Adipocyte (in vitro differentiated cells): ENCODE measurements around the gene SMTN.

Source experiments
- DNase-seq: peaks from one replicate; pipeline ENCODE4 v3.0.0-alpha.2; 2015; ENCODE audit warnings: low read depth
- H3K27me3 ChIP-seq: replicated peaks from 2 replicates; pipeline ENCODE4 v1.7.0; 2013; ENCODE audit warnings: mild to moderate bottlenecking, low read length, moderate library complexity; ENCODE audit not compliant: control insufficient read depth, insufficient read depth
- H3K36me3 ChIP-seq: 2 replicates; pipeline ENCODE4 v1.7.0; 2013; ENCODE audit warnings: low read length, mild to moderate bottlenecking, moderate library complexity; ENCODE audit not compliant: control insufficient read depth, insufficient read depth, severe bottlenecking
- H3K4me1 ChIP-seq: 2 replicates; pipeline ENCODE4 v1.7.0; 2013; ENCODE audit warnings: mild to moderate bottlenecking, low read length, moderate library complexity; ENCODE audit not compliant: control insufficient read depth, insufficient read depth
- H3K4me3 ChIP-seq: 2 replicates; pipeline ENCODE4 v1.7.0; 2013; ENCODE audit warnings: mild to moderate bottlenecking, low read length, moderate library complexity
- H3K9ac ChIP-seq: 2 replicates; pipeline ENCODE4 v1.7.0; 2013; ENCODE audit warnings: mild to moderate bottlenecking, low read length, moderate library complexity
- H3K9me3 ChIP-seq: 2 replicates; pipeline ENCODE4 v1.7.0; 2013; ENCODE audit warnings: mild to moderate bottlenecking, low read length, moderate library complexity; ENCODE audit not compliant: control insufficient read depth

Gene SMTN

DNA sequence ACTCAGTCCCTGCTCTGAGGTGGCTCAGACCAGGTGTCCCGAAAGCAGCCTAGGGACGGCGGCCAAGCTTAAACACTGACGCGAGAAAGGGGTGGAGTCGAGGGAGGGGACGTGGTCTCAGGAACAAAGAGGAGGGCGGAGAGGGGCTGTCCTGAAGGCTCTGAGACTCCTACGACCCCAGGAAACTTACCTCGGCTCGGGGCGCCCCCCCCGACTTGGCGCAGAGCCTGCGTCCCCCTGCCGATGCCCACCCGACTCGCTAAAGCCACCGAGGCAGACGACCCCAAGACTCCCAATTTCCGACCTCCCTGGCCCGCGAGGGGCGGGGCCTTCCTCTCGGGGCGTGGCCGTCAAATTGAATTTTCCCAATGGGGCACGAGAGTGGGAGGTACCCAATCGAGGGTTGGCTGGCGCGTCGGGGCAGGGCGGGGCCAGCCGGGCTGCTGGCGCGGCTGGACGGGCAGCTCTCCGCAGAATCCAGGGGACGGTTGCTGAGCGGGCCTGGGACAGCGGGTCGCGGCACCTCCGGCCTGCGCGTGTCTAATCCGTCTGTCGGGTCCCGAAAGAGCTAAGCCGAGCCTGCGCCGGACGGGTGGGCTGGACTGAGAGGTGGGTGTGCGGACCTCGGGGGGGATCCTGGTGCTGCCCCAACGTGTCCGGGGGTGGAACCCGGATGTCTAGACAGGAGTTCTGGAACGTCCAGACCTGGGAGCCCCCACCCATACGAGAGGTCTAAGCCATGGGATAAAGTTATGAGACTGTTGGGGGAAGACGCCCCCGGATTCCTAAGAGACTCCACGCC, at the start of gene SMTN:
Gene SMTN (plus strand): TSS at position 471 of the 802 bp plus-strand sequence. CDS start 1,941 bp downstream, outside the sequence.
- Histone ChIP-seq H3K27me3 (no peaks in the 10 kb centered on the region), H3K9me3 (no peaks in the 10 kb centered on the region), H3K4me1 (peaks cover 36% of the 10 kb centered on the region), H3K9ac (peak within 1 kb of the TSS; percentile 93), H3K36me3 (no peaks in the 10 kb centered on the region), H3K4me3 (peak within 1 kb of the TSS; percentile 91)
- peak; percentile 98 for DNase-seq

DNA sequence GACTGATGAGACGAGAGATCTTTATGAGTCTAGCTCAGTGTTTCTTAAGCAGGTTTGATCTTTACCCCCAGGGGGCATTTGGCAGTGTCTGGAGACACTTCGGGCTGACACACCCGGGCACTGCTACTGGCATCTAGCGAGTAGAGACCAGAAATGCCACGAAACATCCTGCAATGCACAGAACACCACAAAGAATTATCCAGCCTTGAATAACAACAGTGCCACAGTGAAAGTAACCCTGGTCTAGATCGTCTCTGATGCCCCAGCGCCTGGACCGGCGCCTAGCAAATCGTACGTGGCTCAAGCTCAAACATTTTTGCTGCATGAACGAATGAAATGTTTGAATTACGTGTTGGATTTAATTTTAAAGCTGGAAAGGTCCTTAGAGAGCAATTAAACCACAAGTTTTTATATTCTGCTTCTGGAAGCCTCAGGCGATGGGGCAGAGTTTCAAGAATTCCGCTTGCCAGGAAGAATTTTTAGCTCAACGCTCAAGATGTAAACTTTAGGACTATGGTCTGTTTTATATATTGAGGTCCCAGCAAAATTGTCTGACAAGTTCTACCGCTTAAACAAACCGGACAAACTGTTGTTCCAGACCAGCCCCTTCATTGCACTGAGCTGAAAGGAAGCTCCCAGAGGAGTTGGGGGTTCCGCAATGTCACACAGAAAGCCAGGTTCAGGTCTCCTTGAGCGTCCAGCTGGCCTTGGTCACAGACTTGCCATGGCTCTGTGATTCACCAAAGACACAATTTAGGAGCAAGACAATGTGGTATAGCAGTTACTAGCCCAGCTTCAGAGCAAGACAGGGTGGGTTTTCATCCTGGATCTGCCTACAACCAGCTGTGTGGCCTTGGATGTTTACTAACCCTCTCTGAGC, 44.2 kb upstream of the SMTN start:
- peak; percentile 90 for DNase-seq
- H3K4me3 ChIP-seq, result peak overlapping the region; percentile 62
- H3K36me3 ChIP-seq, result no peaks in the 10 kb centered on the region
- H3K9me3 ChIP-seq, result no peaks in the 10 kb centered on the region
- peak overlapping the region; percentile 27 for H3K9ac ChIP-seq
- no peaks in the 10 kb centered on the region for H3K27me3 ChIP-seq
- peaks cover 30% of the 10 kb centered on the region for H3K4me1 ChIP-seq

DNA sequence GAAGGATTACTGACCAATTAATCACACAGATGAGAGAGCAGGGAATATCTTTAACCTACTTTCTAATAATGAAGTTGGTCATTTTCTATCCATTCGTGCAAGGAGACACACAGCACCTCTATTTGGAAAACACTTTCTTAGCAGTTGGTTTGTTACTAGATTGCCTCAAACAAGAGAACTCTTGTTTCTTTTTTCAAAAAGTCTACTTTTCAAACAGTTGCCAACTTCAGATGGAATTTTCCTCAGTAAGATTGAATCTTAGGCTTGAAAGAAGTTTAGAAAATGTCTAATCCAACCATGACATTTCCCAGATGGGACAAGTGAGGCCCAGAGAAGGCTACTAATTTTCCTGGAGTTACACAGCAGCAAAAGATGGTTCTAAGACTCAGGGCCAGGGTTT, 42.4 kb upstream of the SMTN start:
- Histone ChIP-seq H3K27me3 (no peaks in the 10 kb centered on the region), H3K4me3 (no peak overlapping the region), H3K9ac (peak overlapping the region; percentile 2), H3K36me3 (no peaks in the 10 kb centered on the region), H3K9me3 (no peaks in the 10 kb centered on the region), H3K4me1 (peaks cover 30% of the 10 kb centered on the region)
- DNase-seq, result no peak

DNA sequence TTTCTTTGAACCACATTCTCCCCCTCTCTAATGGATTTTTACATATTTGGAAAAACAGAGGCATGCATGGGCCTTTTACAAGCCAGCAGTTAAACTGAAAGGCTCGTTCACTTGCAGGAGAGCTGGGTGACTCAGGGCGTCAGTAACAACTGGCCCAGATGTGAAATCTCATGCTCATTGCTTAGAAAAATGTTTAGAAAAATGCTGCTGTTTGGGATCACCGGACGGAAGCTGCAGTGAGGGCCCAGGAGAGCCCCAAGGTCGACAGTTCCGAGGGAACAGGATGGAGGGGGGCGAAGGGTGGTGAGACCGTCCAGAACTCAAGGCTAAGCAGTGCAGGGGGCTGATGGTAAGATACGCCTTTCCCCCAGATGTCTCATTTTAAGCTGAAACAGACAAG, 41.7 kb upstream of the SMTN start:
- no peaks in the 10 kb centered on the region for H3K9me3 ChIP-seq
- peak; percentile 76 for DNase-seq
- H3K36me3 ChIP-seq, result no peaks in the 10 kb centered on the region
- H3K4me3 ChIP-seq, result no peak overlapping the region
- H3K4me1 ChIP-seq, result peaks cover 30% of the 10 kb centered on the region
- peak overlapping the region; percentile 38 for H3K9ac ChIP-seq
- H3K27me3 ChIP-seq, result no peaks in the 10 kb centered on the region

DNA sequence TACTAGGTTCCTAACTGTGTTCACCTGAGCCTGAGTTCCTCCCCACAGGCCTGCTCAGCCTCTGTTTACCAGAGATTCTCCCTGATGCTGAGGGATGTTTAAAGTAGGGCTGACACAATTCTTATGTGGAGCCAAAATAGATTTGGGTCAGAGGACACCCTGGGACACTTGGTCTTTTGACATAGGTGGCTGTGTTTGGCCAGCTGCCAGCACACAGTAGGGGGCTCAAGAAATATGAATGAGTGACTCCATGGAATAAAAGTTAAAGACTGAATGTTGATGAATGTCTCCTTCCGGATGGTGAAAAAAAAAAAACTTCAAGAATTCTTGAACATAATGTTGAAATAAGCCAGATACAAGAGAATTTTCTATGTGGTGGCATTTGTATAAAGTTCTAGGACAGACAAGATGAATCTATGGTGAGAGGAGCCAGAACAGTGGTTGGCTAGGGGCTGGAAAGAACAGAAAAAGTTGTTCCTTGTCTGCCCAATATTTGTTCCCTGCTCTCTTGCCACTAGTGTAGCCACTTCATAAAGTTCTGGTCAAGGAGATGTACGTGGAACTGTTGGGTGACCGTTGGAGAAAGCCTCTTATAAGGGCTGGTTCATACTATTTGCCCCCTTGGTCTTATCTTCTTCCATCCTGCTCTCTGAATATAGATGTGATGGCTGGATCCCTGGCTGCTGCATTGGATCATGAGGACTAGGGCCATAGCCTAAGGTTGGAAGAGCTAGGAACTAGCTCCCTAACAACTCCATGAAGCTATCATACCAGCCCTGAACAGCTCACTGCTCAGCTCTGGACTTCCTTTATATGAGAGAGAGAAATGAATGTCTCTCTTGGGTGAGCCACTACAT, 40.3 kb upstream of the SMTN start:
- DNase-seq, result no peak
- Histone ChIP-seq H3K36me3 (no peaks in the 10 kb centered on the region), H3K27me3 (no peaks in the 10 kb centered on the region), H3K9me3 (no peaks in the 10 kb centered on the region), H3K4me3 (no peak overlapping the region), H3K4me1 (peaks cover 30% of the 10 kb centered on the region), H3K9ac (no peak overlapping the region)

DNA sequence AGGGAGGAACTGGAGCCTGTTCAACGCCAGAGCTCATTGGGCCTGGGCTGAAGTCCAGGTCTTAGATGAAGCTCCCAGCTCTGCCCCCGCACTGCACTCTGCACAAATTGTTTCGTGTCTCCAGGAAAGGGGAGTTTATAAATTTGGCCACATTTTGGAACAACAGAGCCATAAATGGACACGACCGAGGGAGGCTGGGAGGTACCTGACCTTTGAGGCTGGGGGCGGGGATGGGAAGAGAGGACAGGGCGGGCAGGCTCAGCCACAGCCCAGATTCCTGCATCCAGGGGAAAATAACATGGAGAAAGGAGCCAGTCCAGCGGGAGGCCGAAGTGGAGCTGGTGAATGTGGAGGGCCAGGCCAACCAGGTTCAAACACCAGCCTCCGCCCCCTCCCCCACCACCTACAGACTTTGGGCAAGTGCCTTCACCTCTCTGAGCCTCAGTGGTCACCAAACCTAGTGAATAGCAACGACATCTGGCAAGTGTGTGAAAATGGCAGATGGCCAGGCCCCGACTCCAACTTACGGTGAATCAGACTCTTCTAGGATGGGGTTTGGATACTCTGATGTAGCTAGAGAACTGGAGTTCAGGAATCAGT, 36.8 kb upstream of the SMTN start:
- no peaks in the 10 kb centered on the region for H3K9me3 ChIP-seq
- no peak overlapping the region for H3K4me3 ChIP-seq
- H3K27me3 ChIP-seq, result no peaks in the 10 kb centered on the region
- H3K4me1 ChIP-seq, result peaks cover 5% of the 10 kb centered on the region
- no peak overlapping the region for H3K9ac ChIP-seq
- no peaks in the 10 kb centered on the region for H3K36me3 ChIP-seq
- DNase-seq, result no peak

DNA sequence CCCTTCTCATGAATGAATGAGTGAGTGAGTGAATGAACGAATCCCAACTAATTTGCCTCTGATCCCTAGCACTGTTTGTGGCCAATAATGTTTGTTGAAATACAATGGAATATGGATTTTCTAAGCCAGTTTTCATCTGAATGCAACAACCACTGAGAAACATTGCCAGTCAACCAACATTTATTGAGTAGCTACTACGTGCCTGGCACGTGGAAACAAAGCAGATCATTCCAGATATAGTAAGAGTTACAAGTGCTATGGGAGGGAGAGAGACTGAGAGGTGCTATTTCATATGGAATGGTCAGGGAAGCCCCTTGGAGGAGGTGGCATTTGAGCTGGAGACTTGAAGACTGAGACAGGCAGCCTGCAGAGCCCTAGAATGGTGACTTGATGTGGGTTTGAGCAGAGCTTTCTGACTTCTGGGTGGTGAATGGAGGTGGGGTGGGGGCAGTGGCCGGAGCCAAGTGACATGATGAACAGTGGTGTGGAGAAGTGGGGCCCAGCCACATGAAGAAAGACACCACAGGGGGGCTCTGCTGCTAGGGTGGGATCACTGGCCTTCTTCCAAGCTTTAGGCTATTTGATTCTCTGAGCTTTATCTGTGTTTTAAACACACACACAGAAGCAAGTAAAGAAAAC, 35.1 kb upstream of the SMTN start:
- Histone ChIP-seq H3K4me3 (no peak overlapping the region), H3K9ac (no peak overlapping the region), H3K4me1 (no peaks in the 10 kb centered on the region), H3K36me3 (no peaks in the 10 kb centered on the region), H3K9me3 (no peaks in the 10 kb centered on the region), H3K27me3 (no peaks in the 10 kb centered on the region)
- no peak for DNase-seq

DNA sequence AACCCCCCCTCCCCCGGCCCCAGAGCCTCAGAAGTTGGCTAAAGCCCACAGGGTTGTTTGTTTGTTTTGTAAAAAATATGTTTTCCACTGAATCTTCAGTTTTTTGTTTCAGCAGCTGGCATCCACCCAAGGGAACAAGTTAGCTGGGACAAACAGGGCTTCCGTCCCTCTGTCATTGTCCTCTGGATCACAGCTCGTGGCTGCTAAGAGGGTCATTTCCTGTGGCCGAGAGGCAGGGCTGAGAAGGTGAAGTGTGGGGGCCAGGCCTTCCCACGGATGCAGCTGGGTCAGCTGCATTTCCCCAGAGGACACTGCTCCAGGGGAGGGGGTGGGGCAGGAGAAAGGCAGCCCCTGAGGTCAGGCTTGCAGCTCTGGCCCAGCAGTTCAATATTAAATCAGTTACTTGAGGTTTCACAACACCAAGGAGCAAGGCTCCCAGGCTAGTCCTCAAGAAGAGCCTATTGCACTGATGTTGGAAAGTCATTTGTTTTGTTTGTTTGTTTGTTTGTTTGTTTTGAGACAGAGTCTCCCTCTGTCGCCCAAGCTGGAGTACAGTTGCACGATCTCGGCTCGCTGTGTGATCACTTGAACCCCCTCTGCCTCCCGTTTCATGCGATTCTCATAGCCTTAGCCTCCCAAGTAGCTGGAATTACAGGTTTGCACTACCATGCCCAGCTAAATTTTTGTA, 34.4 kb upstream of the SMTN start:
- no peaks in the 10 kb centered on the region for H3K27me3 ChIP-seq
- H3K9ac ChIP-seq, result no peak overlapping the region
- H3K36me3 ChIP-seq, result no peaks in the 10 kb centered on the region
- H3K4me3 ChIP-seq, result no peak overlapping the region
- DNase-seq, result peak; percentile 20
- no peaks in the 10 kb centered on the region for H3K9me3 ChIP-seq
- no peaks in the 10 kb centered on the region for H3K4me1 ChIP-seq

DNA sequence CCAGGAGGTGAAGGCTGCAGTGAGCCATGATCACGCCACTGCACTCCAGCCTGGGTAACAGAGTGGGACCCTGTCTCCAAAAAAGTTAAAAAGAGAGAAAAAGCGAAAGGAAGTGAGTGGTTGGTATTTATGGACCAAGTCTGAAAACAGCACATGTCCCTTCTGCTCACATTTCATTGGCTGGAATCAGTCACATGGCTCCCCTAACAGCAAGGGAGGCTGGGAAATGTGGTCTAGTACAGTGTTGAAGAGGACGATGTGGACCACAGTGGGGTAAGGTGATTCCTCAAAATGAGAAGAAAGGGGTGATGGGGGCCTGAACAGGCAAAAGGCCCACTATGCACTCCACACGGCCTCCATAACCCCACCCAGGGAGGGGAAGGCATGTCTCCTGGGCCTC, 32.5 kb upstream of the SMTN start:
- no peak overlapping the region for H3K9ac ChIP-seq
- no peaks in the 10 kb centered on the region for H3K4me1 ChIP-seq
- H3K9me3 ChIP-seq, result no peaks in the 10 kb centered on the region
- no peaks in the 10 kb centered on the region for H3K27me3 ChIP-seq
- no peak for DNase-seq
- no peak overlapping the region for H3K4me3 ChIP-seq
- no peaks in the 10 kb centered on the region for H3K36me3 ChIP-seq

DNA sequence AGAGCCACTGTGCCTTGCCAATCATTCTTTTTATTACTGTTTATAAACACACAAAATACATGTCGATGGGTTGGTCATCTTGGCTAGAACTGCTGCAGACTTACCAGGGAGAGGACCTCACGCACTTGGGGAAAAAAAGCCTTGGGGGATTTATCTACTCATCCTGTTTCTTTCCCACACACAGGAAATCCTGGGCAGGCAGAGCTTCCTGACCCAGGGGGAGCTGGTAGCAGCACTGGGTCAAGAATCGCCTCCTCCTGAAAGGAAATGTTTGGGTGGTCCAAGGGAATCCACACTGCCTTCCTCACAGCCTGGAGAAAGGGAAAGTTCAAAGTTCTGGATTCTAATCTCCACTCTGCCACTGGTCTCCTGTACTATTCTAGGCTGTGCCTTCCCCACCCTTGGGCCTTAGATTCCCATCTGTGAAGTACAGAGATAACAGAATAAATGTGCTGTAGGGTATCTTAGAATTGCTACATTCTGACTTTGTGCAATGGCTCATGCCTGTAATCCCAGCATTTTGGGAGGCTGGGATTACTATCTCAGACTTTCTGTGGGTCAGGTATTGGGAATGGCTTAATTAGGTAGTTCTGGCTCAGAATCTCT, 31.2 kb upstream of the SMTN start:
- no peaks in the 10 kb centered on the region for H3K9me3 ChIP-seq
- H3K9ac ChIP-seq, result no peak overlapping the region
- DNase-seq, result no peak
- H3K4me1 ChIP-seq, result peaks cover 1% of the 10 kb centered on the region
- no peaks in the 10 kb centered on the region for H3K36me3 ChIP-seq
- H3K4me3 ChIP-seq, result no peak overlapping the region
- no peaks in the 10 kb centered on the region for H3K27me3 ChIP-seq
